SH-SY5Y (cell line): ENCODE data around the gene NCBP2.

Experiments used
- GATA2 ChIP-seq: IDR thresholded peaks from 2 replicates; pipeline ENCODE4 v1.6.1; 2011; ENCODE audit warnings: mild to moderate bottlenecking, low read depth, low read length
- GATA3 ChIP-seq: IDR thresholded peaks from 2 replicates; pipeline ENCODE4 v1.6.1; 2011; ENCODE audit warnings: low read depth, mild to moderate bottlenecking, low read length, moderate library complexity

- TF ChIP-seq GATA2, result no peak
- no peak for TF ChIP-seq GATA3
Measured at GRCh38 chr3:196965804-196966173, 23.5 kb upstream of the NCBP2 start.
